CD4-positive, alpha-beta T cell treated with Interleukin-6 at 100 ng/mL for 8 hours (primary cell): ENCODE results near the gene SORCS2.
A peak's percentile ranks its signal among the peaks of the same experiment; 100 is the strongest.

Experiments used
- DNase-seq: peaks from one replicate; pipeline ENCODE4 v3.0.0-alpha.2; 2020; ENCODE audit warnings: mixed read lengths, low spot score

The SORCS2 gene

DNA sequence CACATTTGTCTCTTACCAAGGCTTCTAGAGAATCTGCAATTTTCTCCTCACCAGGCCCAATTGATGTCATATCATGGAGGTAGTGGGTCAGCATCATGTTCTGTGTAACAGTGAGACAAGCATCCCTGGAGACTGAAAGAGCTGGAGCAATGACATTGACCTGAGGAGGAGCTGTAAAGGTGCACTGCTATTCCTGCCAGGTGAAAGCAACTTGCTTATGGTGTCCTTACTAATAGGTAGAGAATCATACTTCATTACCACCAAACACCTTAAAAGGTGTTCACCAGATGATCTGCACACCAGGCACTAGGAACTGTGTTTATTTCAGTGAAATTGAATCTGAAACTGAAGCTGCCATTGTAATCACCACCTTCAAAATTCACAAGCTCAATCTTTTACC is 558.6 kb downstream of the SORCS2 start:
- DNase-seq, result no peak

DNA sequence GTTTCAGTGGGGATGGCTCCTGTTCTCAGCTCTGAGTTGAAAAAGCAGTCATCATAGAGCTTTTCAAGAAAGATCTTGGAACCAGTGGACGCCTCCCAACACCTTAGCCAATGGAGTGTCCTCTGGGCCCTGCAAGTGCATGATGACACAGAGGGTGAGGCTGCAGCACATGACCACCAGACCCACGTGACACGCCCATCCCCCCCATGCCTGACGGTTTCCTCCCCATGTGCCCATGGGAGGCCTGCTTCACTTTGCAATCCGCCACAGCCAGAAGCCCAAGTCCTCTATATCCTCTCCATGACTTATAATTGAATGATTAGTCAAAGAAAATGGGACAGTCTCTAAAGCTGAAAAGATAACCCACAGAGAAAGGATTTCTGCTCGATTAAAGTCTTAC is 560.3 kb downstream of the SORCS2 start:
- no peak for DNase-seq

DNA sequence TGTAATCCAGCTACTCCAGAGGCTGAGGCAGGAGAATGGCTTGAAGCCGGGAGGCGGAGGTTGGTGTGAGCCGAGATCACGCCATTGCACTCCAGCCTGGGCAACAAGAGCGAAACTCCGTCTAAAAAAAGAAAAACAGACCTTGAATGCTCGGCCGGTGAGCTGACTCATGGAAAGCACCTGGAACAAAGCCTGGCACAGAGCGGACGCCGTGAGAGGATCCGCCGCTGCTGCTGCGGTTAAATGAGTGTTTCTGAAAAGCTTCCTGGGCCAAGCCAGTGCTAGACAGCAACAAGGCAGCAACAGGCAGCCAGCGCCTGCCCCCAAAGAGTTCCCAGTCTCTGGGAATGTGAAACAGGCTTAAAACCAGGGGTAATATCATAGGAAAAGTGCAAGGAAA is 560.9 kb downstream of the SORCS2 start:
- DNase-seq, result no peak

DNA sequence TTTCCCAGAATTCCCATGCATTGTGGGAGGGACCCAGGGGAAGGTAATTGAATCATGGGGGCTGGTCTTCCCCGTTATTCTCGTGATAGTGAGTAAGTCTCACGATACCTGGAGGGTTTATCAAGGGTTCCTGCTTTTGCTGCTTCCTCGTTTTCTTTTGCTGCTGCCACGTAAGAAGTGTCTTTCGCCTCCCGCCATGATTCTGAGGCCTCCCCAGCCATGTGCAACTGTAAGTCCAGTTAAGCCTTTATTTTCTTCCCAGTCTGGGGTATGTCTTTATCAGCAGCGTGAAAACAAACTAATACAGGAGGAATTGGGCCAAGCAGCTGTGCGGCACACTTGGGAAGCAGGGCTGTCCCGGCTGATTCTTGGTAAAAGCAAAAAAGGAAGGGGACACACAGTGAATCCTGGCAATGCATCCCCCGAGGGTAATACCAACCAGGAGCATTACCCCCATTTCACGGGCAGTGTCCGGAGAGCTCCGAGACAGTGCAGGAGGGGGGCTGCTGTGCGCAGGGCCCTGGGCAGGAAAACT is 561.7 kb downstream of the SORCS2 start:
- no peak for DNase-seq

DNA sequence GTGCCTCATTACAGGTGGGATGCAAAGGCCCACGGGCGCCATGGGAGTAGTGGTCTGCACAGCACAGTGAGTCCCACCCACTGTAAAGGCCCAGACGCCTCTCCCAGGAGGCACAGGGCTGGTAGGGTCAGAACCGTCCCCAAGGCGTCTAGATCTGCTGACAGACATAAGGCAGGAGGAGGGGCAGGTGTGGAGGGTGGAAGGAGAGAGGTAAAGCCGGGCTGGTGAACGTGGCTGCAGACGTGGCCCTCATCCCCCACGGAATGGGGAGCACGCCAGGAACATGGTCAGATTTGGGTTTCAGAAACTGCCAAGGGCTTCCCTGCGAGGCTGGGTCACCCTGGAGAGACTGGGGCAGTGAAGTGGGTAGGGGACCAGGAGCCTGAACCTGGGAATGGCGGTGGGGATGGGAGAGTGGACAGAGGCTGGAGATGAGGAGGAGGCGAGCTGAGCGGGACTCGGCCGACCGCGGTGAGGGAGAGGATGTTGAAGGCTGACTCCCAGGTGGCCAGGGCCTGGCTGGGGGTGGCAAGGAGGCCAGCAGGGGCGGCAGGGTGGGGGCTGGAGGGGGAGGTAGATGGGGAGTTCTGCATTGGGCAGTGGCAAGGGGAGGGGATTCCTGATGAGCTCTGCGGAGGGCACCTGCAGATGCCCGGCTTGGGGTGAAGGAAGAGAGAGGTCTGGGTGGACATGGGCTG is 562.4 kb downstream of the SORCS2 start:
- no peak for DNase-seq

DNA sequence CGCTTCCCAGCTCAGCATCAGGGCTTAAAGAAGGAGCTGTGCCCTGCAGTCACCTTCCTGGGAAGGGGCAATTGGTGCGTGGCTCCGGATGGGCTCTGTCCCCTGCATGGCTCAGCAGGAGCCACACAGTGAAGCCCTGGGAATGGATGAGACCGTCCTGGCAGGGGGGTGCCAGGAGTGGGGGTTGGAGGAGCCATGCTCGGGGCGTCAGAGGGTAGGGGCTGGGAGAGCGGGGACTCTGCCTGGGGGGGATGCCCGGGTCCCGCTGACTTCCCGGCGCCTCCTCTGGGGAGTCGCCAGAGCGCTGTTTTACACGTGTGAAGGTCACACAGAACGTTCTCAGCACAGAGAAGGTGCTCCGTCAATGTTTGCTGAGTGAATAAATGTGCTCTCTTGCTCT is 563.2 kb downstream of the SORCS2 start:
- DNase-seq, result no peak

DNA sequence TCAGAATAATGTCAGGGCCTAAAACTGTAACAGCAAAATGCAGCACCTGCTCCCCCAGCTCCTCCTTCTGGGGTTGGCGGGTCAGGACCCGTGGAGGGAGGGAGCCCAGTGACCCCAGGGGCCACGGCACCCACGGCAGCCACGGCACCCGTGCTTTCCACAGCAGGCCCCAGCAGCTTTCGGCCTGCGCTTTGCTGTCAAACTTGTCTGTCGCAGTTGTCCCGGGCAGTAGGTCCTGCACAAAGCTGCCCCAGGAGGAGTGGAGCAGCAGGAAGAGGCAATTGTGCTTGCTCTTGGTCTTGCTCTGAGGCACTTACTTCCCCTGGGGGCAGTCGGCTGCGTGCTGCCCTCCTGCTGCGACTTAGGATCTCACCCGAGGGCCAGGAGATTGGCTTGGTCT is 563.7 kb downstream of the SORCS2 start:
- DNase-seq, result no peak

DNA sequence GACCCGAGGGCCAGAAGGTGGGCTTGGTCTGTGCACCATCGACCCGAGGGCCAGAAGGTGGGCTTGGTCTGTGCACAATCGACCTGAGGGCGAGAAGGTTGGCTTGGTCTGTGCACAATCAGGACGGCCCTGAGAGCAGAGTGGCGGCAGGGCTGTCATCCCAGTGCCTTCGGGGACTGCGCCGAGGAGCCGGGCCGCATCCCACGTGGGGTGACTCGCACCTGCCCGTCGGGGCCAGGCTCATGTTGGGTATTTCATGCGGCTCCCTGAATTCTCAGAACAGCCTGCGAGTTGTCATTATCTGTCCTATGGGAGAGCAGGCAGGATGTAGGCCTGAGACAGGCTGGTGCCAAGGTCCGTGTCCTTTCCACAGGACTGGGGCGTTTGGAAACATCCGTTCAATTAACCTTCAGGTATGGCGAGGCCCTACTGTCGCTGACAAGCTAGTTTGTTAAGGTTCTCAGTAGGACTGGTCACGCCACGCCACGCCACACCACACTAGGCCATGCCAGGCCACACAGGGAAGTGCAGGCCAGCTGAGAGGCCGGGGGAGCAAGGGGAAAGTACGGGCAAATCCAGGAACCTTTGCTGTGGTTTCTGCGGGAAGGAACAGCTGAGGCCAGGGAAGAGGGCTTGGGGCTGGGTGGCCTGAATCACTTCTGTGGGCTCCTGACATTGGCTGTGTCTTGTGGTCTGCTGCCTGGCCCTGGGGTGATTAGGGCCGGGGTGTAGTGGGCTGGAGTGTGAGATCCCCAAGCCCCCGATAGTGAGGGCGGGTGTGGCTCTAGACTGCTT is 564.4 kb downstream of the SORCS2 start:
- DNase-seq, result no peak

DNA sequence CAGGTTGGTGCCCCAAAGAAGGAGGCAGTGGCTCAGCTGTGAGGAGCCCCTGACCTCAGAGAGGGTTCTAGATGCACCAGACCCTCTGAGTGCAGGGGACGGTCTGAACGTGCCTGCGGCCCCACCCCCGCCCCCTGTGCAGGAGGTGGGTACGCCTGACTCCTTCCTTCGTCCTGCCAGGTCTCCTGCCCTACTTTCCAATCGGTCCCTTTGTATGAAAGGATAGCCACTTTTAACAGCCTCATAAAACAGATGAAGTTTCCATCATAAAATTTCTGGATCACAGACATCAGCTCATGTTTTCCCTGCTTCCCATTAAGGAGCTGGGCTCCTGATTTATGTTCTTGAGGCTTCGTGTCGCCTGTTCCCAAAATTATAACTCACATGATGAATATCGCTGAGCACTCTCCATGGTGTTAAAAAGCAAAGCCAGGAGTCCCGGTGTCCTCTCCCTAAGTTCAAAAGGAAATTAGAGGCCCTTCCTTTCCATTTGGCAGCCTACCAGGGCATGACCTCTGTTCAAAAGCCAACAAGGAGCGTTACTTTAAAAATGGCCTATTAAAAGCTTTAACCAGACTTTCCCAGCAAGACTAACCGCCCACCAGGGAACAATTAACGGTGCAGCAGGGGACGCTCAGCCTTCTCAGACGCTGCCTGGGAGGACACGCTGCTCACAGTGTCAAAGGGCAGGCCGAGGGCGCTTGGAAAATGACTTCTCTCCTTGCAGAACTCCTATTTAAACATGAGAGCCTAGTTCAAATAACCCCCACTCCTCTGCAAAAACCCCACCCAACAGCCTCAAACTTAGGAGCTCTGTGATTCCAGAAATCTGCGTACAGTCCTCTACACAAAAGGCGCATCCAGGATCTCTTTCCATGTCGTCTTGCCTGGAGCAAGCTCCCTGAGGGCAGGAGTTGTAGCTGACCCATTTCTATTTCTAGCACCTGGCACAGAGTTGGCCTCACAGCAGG is 565.4 kb downstream of the SORCS2 start:
- no peak for DNase-seq

DNA sequence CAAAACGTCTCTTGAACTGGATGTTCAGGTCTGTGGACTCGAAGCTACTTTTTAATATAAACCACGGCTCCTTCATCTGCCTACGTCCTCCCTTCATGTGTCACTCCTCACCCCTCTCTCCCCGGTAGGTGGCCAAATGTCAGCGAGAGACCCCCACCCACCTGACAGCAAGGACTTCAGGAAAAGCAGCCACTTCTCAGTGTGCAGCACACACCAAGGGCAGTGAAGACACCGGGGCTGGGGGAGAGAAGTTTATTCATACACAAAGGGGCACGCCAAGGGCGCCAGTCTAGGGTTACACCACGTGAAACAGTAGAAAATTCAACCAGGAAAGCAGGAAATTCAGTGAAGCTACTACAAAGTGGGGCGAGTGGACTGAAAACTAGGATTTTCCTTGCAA is 566.1 kb downstream of the SORCS2 start:
- DNase-seq, result no peak

DNA sequence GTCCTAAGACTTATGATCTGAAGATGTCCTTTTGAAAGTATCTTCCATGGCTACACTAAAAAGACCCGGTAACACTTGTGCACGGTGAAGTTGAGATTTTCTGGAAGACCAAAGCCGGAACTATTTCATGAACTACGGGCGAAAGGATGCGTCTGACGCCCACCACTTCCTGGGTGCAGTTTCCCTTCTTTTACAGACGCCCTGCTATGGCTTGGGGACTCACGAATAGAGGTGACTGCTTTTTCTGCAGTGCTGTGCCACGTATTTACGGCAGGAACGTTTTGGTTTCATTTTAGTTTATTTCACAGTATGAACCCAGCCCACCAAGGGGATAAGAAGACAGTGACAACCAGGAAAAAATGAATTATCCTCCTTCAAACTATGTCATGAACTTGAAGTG is 566.9 kb downstream of the SORCS2 start:
- DNase-seq, result peak; percentile 77

DNA sequence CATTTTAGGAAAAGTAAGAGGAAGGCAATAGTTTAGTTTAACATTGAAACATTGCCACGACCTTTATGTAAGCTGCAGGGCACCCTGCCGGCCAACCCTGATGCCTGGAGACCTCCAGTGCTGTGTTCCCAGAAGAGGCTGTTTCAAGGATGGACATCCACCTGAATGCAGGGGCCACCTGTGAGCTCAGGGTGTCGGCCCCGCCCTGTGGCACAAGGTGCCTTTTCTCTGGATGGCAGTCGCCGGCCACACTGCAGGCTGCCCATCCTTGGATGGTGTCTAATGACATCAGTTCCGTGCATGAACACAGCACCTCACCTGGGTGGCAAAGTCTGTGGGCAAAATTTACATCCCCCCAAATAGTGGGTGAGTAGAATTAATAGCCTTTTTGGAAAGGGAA is 567.3 kb downstream of the SORCS2 start:
- DNase-seq, result no peak

DNA sequence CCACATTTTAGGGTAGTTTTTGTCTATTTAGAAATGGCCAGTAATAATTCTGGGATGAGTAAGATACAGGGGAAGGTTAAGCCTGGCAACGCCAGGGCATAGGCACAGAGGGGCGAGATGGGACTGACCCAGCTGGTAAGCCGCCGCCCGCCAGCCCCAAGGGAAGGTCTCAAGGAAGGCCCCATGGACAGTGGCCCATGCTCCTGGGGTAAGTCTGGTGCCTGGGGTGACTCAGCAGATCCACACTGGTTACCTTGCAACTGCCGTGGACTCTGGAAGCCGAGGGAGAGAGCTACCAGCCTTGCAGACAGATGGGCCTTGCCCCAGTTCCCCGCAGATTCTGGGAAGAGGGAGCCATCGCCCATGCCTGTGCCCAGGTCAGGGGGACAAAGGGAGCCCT is 567.9 kb downstream of the SORCS2 start:
- no peak for DNase-seq

DNA sequence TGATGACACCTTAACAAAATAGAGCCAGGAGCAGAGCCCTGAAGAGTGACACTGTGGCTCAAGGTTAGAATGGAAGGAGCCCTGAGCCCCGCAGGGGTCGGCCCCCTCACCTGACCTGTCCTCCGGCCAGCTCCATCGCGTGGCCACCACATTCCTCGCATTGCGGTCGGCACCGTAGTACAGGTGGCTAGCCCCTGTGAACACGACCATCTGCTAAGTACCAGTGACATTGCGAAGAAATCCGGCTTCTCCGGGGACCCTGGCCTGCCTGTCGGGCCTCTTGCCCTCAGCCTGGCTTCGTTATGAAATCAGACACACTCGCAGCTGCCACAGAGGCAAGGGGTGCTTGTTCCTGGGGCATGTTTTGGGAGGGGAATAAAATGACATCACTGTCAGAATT is 568.4 kb downstream of the SORCS2 start:
- no peak for DNase-seq

DNA sequence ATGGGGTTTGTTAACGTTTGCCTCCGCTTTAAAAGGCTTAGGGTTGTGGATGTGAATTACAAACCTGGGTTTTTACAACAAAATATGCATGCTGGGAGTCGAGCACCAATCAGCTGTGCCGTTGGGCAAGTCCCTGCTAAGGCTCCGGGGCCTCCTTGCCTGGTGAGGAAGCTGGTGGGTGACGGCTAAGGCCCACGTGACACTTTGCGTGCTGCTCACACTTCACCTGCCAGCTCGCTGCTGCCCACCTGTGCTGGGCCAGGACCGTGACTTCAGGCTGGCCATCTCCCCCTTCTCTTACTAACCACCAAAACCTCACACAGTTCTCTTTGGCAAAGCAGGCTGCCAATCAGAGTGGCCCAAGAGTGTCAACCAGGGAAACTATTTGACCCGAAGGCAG is 569.0 kb downstream of the SORCS2 start:
- no peak for DNase-seq

DNA sequence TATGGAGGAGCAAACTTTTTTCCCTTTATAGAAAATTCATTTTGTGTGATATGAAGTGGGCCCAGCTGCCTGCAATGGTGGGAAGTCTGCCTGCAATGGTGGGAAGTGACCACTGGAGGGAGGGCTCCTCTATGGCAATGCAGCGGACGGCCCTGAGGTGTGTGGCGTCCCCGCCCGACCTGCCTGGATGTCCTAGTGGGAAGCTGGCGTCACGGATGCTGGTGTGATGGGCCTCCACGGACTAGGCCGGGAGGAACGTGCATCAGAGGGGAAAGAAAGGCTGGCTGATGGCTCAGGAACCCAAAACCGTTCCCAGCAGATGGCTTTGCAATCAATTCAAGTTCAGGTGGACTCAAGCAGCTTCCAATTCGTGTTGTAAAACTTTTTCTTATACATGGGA is 569.4 kb downstream of the SORCS2 start:
- DNase-seq, result peak; percentile 43

DNA sequence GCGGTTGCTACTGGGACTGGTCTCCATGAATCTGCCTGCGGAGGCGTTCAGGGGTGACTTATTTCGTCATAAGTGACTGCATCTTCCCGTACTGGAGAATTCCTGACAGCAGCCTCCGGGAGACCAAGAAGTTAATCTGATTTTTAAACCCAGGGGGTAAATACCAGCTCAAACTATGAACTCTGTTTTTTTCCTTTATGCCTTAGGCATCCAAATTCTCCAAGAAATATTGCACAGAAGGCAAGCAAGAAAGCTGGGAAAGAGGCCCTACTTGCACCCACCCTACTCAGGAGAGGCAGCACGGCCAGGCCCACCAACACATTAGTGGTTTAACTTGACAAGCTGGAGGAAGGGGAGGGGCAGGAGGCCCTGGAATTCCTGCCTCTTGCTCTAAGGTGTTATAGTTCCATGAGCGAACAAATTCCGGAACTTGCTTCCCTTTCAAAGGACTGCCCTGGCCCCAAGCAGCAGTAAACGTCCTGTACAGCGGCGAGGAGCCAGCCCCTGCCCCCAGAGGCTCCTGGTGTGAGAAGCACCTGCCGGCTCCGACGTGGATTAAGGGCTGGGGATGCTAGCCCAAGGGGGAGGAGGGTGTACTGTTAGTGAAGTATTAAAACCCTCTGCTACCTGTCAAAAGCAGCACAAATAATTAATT is 570.2 kb downstream of the SORCS2 start:
- DNase-seq, result no peak

DNA sequence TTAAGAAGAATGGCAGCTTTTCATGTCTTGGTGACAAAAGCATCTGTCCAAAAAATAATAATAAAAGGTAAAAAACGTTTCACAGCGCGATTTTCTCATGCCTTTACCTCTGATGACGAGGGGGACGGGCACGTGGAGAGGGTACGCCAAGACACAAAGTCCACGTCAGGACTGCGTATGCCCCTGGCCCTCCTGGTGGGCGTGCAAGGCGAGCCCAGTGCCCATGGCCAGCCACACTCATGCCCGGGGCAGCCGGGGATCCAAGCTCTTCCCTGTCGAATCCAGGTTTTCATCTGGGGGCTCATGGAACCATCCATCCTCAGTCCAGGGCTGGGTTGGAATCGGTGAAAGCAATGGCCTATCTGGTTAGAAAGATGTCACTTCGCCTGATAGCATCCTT is 570.8 kb downstream of the SORCS2 start:
- DNase-seq, result no peak

DNA sequence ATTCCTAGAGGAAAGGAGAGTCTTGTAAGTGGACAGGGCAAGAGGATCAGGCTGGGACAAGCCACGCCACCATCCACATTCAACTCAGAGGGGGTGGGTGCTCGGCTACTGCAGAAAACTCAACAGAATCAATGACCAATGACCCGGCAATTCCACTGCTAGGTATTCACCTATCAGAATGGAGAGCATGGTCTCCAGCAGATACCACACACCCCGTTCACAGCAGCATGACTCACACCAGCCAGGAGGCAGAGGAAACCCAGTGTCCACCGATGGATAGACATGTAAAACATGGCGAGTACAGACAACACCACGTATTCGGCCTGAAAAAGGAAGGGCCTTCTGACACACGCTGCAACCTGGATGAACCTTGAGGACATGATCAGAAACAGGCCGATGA is 571.5 kb downstream of the SORCS2 start:
- DNase-seq, result no peak

DNA sequence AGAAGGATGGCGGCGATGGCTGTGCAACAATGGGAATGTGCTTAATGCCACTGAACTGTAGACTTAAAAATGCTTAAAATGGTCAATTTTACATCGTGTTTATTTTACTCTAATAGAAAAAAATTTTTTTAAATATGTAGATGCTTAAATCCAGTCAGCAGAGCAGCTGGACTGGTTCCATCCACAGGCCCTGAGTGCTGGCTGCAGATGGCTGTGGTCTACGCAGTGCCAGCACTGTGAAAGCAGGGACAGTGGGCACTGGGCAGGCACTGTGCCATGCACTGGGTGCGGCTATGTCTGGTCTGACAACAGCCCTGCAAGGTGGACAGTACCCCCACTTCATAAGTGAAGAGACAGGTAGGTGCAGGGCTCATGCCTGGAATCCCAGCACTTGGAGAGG is 572.1 kb downstream of the SORCS2 start:
- DNase-seq, result no peak

DNA sequence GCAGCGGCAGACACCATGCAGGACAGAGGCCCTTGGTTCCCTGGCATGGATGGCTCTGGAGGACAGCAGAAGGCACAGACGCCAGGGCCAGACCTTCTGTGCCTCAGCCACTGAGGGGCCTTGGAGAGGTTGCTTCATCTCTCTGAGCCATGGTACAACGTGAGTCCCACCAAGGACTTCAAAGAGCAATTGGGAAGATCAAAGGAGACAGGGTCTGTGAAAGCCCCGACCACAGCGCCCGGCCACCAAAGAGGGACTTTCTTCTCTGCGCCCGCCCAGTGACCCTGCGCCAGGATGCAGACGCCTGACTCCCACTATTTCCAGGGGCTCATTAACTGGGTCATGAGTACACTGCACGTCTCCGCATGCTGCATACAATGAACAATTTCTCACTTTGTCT is 573.3 kb downstream of the SORCS2 start:
- DNase-seq, result no peak

DNA sequence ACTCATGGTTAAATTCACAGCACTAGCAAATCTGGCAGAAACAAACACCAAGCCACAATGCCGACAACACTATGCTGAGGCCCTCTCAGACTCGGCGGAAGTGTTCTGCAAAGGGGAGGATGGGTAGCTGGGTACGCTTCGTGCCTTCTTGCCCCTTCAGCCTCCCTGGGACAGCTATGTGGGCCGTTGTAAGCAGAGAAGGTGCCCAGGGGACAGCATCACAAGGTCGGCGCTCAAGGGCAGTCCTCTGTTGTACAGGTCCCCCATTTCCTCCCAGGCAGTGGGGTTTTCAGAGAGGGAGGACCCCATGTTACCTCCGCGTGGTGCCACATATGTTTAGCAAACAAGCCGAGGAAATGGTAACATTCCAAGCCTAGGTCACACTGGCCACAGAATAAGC is 573.7 kb downstream of the SORCS2 start:
- no peak for DNase-seq
